ENCODE measurements around the gene FCF1. TPM values are rescaled to one million over a fixed set of nuclear protein-coding genes. Genes with fewer than 3 reads are reported as not detected.

FCF1 gene
- total and polyA plus RNA-seq, 2 of the 13 experiments (the other 11 are each of a cell fraction or from before 2014, with no cell fraction given): 31.0 to 44.4 TPM

DNA sequence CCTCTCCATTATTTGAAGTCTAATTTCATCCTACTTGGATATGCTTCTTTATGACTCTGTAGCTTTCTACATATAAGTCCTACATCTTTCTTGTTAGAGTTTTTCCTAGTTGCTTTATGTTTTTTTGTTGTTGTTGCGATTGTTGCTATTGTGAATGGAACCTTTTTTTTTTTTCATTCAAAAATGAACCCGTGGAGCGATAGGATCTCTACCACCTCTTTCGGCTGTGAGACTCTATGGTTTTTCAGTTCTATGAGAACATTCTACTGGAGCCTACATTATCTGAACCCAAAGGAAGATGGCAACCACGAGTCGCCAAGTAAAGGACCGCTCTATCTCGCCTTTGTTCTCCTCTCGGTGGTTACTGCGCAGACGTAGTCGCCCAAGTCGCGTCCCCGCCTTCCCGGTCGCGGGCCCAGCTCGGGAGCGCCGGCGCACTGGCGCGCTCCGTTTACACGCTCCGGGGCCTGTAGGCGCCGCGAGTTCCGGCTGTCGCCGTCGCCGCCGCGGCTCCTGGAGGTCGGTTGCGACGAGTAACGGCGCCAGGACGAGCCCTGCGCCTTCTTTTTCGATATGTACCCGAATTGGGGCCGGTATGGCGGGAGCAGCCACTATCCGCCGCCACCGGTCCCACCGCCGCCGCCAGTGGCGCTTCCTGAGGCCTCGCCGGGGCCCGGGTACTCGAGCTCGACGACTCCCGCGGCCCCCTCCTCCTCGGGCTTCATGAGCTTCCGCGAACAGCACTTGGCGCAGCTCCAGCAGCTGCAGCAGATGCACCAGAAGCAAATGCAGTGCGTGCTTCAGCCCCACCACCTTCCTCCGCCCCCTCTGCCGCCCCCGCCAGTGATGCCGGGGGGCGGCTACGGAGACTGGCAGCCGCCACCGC is 50.2 kb downstream of the FCF1 start, which contains the start of gene YLPM1 (continued):
- TF ChIP-seq, protein P1, sequence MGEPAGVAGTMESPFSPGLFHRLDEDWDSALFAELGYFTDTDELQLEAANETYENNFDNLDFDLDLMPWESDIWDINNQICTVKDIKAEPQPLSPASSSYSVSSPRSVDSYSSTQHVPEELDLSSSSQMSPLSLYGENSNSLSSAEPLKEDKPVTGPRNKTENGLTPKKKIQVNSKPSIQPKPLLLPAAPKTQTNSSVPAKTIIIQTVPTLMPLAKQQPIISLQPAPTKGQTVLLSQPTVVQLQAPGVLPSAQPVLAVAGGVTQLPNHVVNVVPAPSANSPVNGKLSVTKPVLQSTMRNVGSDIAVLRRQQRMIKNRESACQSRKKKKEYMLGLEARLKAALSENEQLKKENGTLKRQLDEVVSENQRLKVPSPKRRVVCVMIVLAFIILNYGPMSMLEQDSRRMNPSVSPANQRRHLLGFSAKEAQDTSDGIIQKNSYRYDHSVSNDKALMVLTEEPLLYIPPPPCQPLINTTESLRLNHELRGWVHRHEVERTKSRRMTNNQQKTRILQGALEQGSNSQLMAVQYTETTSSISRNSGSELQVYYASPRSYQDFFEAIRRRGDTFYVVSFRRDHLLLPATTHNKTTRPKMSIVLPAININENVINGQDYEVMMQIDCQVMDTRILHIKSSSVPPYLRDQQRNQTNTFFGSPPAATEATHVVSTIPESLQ (CRISPR knock-in tag; conservative IDR thresholded peaks at IDR 0.05): no peak
- TF ChIP-seq ZNF180 (CRISPR knock-in tag; IDR thresholded peaks at IDR 0.05; ENCODE audit: borderline replicate concordance, low read depth) (no peak), TBX2 (CRISPR knock-in tag; IDR thresholded peaks at IDR 0.05; ENCODE audit: borderline replicate concordance) (peak; percentile 56; the same call in 1 of the 2 replicates), MEF2D (CRISPR knock-in tag; IDR thresholded peaks at IDR 0.05) (no peak), ZNF563 (CRISPR knock-in tag; IDR thresholded peaks at IDR 0.05) (peak; percentile 90), ZBTB7A (CRISPR knock-in tag; IDR thresholded peaks at IDR 0.05) (no peak), ZNF207 (IDR thresholded peaks at IDR 0.05; ENCODE audit: borderline replicate concordance) (no peak), MAFF (IDR thresholded peaks at IDR 0.05; ENCODE audit: low read depth, low read length) (no peak), ZBTB20 (CRISPR knock-in tag; IDR thresholded peaks at IDR 0.05; ENCODE audit: borderline replicate concordance, low read depth) (peak; percentile 55; the same call in 1 of the 2 replicates), ZIK1 (CRISPR knock-in tag; IDR thresholded peaks at IDR 0.05; ENCODE audit: borderline replicate concordance, low read depth) (peak; percentile 67; the same call in 1 of the 2 replicates), SMAD1 (CRISPR knock-in tag; IDR thresholded peaks at IDR 0.05; ENCODE audit: borderline replicate concordance, low read depth) (no peak), ZFY (CRISPR knock-in tag; IDR thresholded peaks at IDR 0.05) (peak; percentile 99), ZNF841 (CRISPR knock-in tag; IDR thresholded peaks at IDR 0.05; ENCODE audit: borderline replicate concordance) (no peak), RXRB (CRISPR knock-in tag; IDR thresholded peaks at IDR 0.05; ENCODE audit: borderline replicate concordance) (0 out of 2 replicates have a peak, but pooled peaks have one; percentile 10), ZNF331 (CRISPR knock-in tag; IDR thresholded peaks at IDR 0.05) (no peak), ERF (CRISPR knock-in tag; IDR thresholded peaks at IDR 0.05) (peak; percentile 58; the same call in 1 of the 2 replicates), POLR2A (IDR thresholded peaks at IDR 0.05; ENCODE audit: insufficient read depth in 1 of 2, low read depth in 2 of 2, low read length in 2 of 2) (peak; percentile 79 to 92), HCFC1 (IDR thresholded peaks at IDR 0.05; ENCODE audit: low read depth, low read length) (no peak; the same call in 1 of the 2 replicates), ZNF775 (CRISPR knock-in tag; IDR thresholded peaks at IDR 0.05; ENCODE audit: borderline replicate concordance) (no peak)
- TF ChIP-seq, protein P2, sequence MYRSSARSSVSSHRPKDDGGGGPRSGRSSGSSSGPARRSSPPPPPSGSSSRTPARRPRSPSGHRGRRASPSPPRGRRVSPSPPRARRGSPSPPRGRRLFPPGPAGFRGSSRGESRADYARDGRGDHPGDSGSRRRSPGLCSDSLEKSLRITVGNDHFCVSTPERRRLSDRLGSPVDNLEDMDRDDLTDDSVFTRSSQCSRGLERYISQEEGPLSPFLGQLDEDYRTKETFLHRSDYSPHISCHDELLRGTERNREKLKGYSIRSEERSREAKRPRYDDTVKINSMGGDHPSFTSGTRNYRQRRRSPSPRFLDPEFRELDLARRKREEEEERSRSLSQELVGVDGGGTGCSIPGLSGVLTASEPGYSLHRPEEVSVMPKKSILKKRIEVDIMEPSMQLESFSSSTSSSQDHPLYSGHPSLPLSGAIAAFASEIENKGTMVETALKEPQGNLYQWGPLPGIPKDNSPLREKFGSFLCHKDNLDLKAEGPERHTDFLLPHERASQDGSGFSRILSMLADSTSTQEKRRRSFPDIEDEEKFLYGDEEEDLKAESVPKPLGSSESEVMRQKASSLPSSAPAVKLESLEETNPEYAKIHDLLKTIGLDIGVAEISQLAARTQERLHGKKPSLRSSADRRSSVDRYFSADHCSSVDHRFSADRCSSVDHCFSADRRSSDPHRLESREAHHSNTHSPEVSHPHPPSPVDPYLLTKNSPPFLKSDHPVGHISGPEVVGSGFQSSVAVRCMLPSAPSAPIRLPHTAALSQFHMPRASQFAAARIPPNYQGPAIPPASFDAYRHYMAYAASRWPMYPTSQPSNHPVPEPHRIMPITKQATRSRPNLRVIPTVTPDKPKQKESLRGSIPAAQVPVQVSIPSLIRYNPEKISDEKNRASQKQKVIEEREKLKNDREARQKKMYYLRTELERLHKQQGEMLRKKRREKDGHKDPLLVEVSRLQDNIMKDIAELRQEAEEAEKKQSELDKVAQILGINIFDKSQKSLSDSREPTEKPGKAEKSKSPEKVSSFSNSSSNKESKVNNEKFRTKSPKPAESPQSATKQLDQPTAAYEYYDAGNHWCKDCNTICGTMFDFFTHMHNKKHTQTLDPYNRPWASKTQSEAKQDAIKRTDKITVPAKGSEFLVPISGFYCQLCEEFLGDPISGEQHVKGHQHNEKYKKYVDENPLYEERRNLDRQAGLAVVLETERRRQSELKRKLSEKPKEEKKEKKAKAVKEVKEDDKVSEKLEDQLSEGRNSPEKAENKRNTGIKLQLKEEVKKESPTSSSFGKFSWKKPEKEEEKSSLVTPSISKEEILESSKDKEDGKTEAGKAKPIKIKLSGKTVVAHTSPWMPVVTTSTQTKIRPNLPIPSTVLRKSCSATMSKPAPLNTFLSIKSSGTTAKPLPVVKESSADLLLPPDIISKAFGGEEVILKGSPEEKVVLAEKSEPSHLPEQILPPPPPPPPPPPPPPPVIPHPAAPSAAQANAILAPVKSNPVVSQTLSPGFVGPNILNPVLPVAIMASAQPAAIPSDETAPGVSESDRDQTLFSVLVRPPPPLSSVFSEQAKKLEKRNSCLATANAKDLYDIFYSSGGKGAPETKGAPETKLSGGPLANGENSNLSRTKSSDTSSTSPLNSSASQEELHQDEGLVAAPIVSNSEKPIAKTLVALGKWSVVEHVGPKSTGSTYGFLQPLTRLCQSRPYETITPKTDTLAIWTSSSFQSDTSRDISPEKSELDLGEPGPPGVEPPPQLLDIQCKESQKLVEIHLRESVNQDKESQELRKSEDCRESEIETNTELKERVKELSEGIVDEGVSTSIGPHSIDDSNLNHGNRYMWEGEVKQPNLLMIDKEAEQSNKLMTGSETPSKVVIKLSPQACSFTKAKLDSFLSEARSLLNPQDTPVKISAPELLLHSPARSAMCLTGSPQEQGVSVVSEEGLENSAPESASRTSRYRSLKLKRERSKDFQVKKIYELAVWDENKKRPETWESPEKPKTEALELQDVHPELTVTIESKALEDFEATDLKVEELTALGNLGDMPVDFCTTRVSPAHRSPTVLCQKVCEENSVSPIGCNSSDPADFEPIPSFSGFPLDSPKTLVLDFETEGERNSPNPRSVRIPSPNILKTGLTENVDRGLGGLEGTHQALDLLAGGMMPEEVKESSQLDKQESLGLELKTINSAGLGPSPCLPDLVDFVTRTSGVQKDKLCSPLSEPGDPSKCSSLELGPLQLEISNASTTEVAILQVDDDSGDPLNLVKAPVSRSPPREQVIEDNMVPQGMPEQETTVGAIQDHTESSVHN (CRISPR knock-in tag; IDR thresholded peaks at IDR 0.05): no peak
